HG03139 (cell line): ENCODE measurements around the gene TIMP1.

Source experiments
- ATAC-seq: cut with Tn5 transposase; IDR thresholded peaks from one replicate; pipeline ENCODE4 v1.9.1; 2021; ENCODE audit not compliant: unreplicated experiment

The TIMP1 gene

GRCh38 chrX:47581731-47582647, at the start of gene TIMP1:
Gene TIMP1, plus strand, starts transcription at chrX:47582436. Its CDS starts 980 bp downstream, at chrX:47583416.
- peak; percentile 90 for ATAC-seq

GRCh38 chrX:47539860-47540259, 42.4 kb upstream of the TIMP1 start:
- no peak for ATAC-seq

- ATAC-seq = no peak
Observed at GRCh38 chrX:47540754-47541538, 41.3 kb upstream of the TIMP1 start.

GRCh38 chrX:47543496-47543895, 38.7 kb upstream of the TIMP1 start:
- ATAC-seq = no peak

- peak; percentile 96 for ATAC-seq
Observed at GRCh38 chrX:47556045-47556623, 26.1 kb upstream of the TIMP1 start.

DNA sequence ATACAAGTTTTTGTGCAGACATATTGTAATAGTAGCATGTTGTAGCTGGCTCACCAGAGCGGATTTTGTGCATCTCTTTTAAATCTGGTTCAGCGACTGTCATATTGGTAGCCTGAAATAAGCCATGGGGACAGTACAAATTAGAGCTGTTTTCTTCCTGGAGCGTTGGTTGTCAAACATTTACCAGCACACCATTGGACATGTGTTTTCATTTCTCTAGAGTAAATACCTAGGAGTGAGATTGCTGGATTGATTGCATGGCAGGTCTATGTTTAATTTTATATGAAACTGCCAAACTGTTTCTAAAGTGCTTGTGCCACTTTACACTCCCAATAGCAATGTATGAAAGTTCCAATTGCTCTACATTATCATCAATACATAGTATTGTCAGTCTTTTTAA, 23.8 kb upstream of the TIMP1 start:
- no peak for ATAC-seq

GRCh38 chrX:47560179-47560933, 21.9 kb upstream of the TIMP1 start:
- ATAC-seq = no peak

- ATAC-seq = peak; percentile 91
Observed at GRCh38 chrX:47560934-47561658, 21.1 kb upstream of the TIMP1 start, which contains the start of gene ARAF. Gene ARAF, plus strand, starts transcription at chrX:47561205. Its CDS starts 1,763 bp downstream, at chrX:47562968.

DNA sequence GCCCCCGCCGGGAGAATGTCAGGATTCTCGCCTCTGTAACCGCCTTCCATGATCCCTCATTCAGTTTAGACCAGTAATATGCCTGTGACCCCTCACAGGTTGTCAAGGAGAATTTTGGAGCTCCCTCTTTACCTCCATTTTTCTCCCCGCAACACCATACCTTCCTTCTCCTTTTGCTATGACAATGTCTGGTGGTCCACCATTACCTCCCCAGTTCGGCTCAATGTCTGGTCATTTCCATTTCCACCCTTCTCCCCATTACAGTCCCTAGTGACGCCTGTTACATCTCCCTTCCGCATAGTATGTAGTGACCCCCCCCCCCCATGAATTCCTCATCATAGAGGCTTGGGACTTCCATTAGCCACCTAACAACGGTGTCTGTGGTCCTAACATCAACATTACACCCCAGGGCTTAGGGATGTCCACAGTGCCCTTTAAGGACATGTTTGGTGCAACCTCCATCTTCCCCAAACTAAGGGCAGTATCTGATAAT, 20.5 kb upstream of the TIMP1 start:
- no peak for ATAC-seq

GRCh38 chrX:47562615-47563243, 19.5 kb upstream of the TIMP1 start:
- no peak for ATAC-seq

GRCh38 chrX:47563801-47564315, 18.4 kb upstream of the TIMP1 start:
- no peak for ATAC-seq

- ATAC-seq = no peak
Observed at GRCh38 chrX:47564438-47565085, 17.7 kb upstream of the TIMP1 start.

GRCh38 chrX:47566841-47567240, 15.4 kb upstream of the TIMP1 start:
- ATAC-seq = no peak

GRCh38 chrX:47568656-47569295, 13.5 kb upstream of the TIMP1 start:
- ATAC-seq = no peak

DNA sequence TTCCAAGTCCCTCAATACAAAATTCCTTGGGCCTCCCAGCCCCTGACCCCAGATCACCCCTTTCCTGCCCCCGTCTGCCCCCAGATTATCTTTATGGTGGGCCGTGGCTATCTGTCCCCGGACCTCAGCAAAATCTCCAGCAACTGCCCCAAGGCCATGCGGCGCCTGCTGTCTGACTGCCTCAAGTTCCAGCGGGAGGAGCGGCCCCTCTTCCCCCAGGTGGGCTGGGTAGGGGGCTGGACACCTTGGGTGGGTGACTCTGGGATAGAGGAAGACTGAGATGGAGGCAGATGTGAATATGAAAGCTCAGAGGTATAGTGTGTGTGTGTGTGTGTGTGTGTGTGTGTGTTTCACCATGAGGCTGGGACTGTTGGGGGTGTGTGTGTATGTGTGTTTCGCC, 11.4 kb upstream of the TIMP1 start:
- ATAC-seq = no peak

GRCh38 chrX:47571215-47571614, 11.0 kb upstream of the TIMP1 start:
- no peak for ATAC-seq

GRCh38 chrX:47571896-47572295, 10.3 kb upstream of the TIMP1 start:
- no peak for ATAC-seq

DNA sequence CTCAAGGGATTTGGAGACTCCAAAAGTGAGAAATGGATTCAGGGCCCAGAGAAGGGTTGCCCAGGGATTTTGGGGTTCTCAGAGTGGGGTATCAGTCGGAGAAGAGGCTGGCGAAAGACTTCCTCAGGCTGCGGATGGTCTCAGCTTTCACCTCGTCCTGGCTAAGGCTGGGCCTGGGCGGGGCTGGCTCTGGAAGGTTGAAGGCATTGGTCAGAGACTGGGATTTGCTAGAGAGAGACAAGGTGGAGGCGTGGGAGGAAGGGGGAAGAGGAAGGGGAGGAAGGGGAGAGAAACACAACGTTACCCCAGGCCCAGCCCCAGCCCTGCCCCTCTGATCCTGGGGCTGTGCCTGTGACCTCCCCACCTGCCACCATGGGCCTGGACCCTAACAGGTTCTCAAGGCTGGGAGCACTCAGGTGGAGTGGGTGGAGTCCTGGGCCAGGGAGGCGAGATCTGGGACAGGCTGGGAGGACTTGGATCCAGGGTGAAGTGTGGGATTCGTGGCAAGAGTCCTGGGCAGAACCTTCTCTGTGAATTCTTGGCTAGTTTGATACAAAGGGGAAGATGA, 9.4 kb upstream of the TIMP1 start:
- ATAC-seq = no peak
